ENCODE data around the gene MYCBPAP.

MYCBPAP gene

GRCh38 chr17:50527949-50528474 is 19.8 kb downstream of the MYCBPAP start:
- no peak for TF ChIP-seq CTCF (IDR thresholded peaks at IDR 0.05; ENCODE audit: control extremely low read depth, extremely low read depth, low read depth, missing control alignments)
- ChIA-PET CTCF (interaction anchor here (1.6 kb wide), 1 partner anchor 12 kb away, joined by 5 read pairs; no protein-coding TSS in a partner anchor), POLR2A (interaction anchor here (0.5 kb wide), 1 partner anchor 75 kb away, joined by 3 read pairs; no protein-coding TSS in a partner anchor)
- no peak for DNase-seq (ENCODE audit: extremely low spot score)

GRCh38 chr17:50529849-50530248 is 21.6 kb downstream of the MYCBPAP start:
- no peak for DNase-seq (ENCODE audit: extremely low spot score)
- ChIA-PET POLR2A (no interaction called here), CTCF (no interaction called here)
- no peak for TF ChIP-seq CTCF (IDR thresholded peaks at IDR 0.05; ENCODE audit: control extremely low read depth, extremely low read depth, low read depth, missing control alignments)

GRCh38 chr17:50531428-50532025 is 23.3 kb downstream of the MYCBPAP start:
- ChIA-PET POLR2A (no interaction called here), CTCF (interaction anchor here (1.2 to 2.4 kb wide), 4 partner anchors 10 to 55 kb away, joined by 3 to 6 read pairs (median 4); no protein-coding TSS in a partner anchor)
- no peak for TF ChIP-seq CTCF (IDR thresholded peaks at IDR 0.05; ENCODE audit: control extremely low read depth, extremely low read depth, low read depth, missing control alignments)
- no peak for DNase-seq (ENCODE audit: extremely low spot score)

GRCh38 chr17:50532452-50533024 is 24.3 kb downstream of the MYCBPAP start, which contains the start of gene EPN3:
Gene EPN3 (plus strand): TSS chr17:50532735. CDS start chr17:50536557, 3,822 bp downstream.
- CTCF ChIA-PET, result interaction anchor here (1.2 to 2.4 kb wide), 2 partner anchors 11 to 51 kb away, joined by 3 to 6 read pairs; no protein-coding TSS in a partner anchor

GRCh38 chr17:50533185-50533584 is 24.9 kb downstream of the MYCBPAP start:
- no peak for TF ChIP-seq CTCF (IDR thresholded peaks at IDR 0.05; ENCODE audit: control extremely low read depth, extremely low read depth, low read depth, missing control alignments)
- POLR2A ChIA-PET, result no interaction called here
- DNase-seq (ENCODE audit: extremely low spot score), result no peak
- CTCF ChIA-PET, result interaction anchor here (1.1 kb wide), 1 partner anchor 14 kb away, joined by 3 read pairs; no protein-coding TSS in a partner anchor

More at GRCh38 chr17:50532452-50533024, 24.3 kb downstream of the MYCBPAP start, which contains the start of gene EPN3:
- no peak for TF ChIP-seq CTCF (IDR thresholded peaks at IDR 0.05; ENCODE audit: control extremely low read depth, extremely low read depth, low read depth, missing control alignments)
- POLR2A ChIA-PET, result no interaction called here
- DNase-seq (ENCODE audit: extremely low spot score), result no peak

- ChIA-PET POLR2A (no interaction called here), CTCF (interaction anchor here (1.1 kb wide), 1 partner anchor 15 kb away, joined by 3 read pairs; no protein-coding TSS in a partner anchor)
- no peak for TF ChIP-seq CTCF (IDR thresholded peaks at IDR 0.05; ENCODE audit: control extremely low read depth, extremely low read depth, low read depth, missing control alignments)
- DNase-seq (ENCODE audit: extremely low spot score), result no peak
Observed at GRCh38 chr17:50533720-50534148, 25.5 kb downstream of the MYCBPAP start.

All from GM10248 (cell line).